ENCODE results near the gene PTPRM.

The PTPRM gene

GRCh38 chr18:8212896-8213780 lies 646.0 kb downstream of the PTPRM start:
- no peak for TF ChIP-seq CTCF (IDR thresholded peaks at IDR 0.05; ENCODE audit: borderline replicate concordance, extremely low read depth, low read length, poor library complexity, severe bottlenecking)
- no peak for TF ChIP-seq EZH2 (IDR thresholded peaks at IDR 0.05; ENCODE audit: borderline replicate concordance, low read depth, low read length, severe bottlenecking)
- ATAC-seq (ENCODE audit: insufficient read depth, low read depth) (no peak), DNase-seq (no peak)
- Histone ChIP-seq H3K4me3 (ENCODE audit: low read depth in 1 of 2, low read length in 2 of 2) (no peak overlapping the region), H3K9ac (ENCODE audit: low read depth, low read length) (no peak overlapping the region), H3K27ac (ENCODE audit: low read length) (no peak overlapping the region), H4K20me1 (ENCODE audit: insufficient read depth, low read length) (no peaks in the 10 kb centered on the region), H3K36me3 (ENCODE audit: insufficient read depth, low read length) (no peaks in the 10 kb centered on the region), H3K79me2 (ENCODE audit: insufficient read depth, low read length) (no peaks in the 10 kb centered on the region), H3K27me3 (ENCODE audit: insufficient read depth, low read length, poor library complexity) (no peaks in the 10 kb centered on the region), H2AFZ (ENCODE audit: low read depth, low read length) (no peak overlapping the region), H3K4me1 (ENCODE audit: insufficient read depth, low read length) (no peaks in the 10 kb centered on the region), H3K4me2 (ENCODE audit: insufficient read depth, low read length) (no peak overlapping the region), H3K9me3 (ENCODE audit: insufficient read depth, low read length, severe bottlenecking) (no peaks in the 10 kb centered on the region)

- Histone ChIP-seq H3K27me3 (ENCODE audit: insufficient read depth, low read length, poor library complexity) (no peaks in the 10 kb centered on the region), H3K27ac (ENCODE audit: low read length) (no peak overlapping the region), H3K79me2 (ENCODE audit: insufficient read depth, low read length) (no peaks in the 10 kb centered on the region), H3K4me2 (ENCODE audit: insufficient read depth, low read length) (no peak overlapping the region), H3K36me3 (ENCODE audit: insufficient read depth, low read length) (no peaks in the 10 kb centered on the region), H3K4me3 (ENCODE audit: low read depth in 1 of 2, low read length in 2 of 2) (no peak overlapping the region), H2AFZ (ENCODE audit: low read depth, low read length) (no peak overlapping the region), H3K4me1 (ENCODE audit: insufficient read depth, low read length) (no peaks in the 10 kb centered on the region), H3K9me3 (ENCODE audit: insufficient read depth, low read length, severe bottlenecking) (no peaks in the 10 kb centered on the region), H3K9ac (ENCODE audit: low read depth, low read length) (no peak overlapping the region), H4K20me1 (ENCODE audit: insufficient read depth, low read length) (no peaks in the 10 kb centered on the region)
- no peak for TF ChIP-seq CTCF (IDR thresholded peaks at IDR 0.05; ENCODE audit: borderline replicate concordance, extremely low read depth, low read length, poor library complexity, severe bottlenecking)
- no peak for TF ChIP-seq EZH2 (IDR thresholded peaks at IDR 0.05; ENCODE audit: borderline replicate concordance, low read depth, low read length, severe bottlenecking)
- ATAC-seq (ENCODE audit: insufficient read depth, low read depth) (no peak), DNase-seq (no peak)
Observed at GRCh38 chr18:8215741-8216140, 648.6 kb downstream of the PTPRM start.

DNA sequence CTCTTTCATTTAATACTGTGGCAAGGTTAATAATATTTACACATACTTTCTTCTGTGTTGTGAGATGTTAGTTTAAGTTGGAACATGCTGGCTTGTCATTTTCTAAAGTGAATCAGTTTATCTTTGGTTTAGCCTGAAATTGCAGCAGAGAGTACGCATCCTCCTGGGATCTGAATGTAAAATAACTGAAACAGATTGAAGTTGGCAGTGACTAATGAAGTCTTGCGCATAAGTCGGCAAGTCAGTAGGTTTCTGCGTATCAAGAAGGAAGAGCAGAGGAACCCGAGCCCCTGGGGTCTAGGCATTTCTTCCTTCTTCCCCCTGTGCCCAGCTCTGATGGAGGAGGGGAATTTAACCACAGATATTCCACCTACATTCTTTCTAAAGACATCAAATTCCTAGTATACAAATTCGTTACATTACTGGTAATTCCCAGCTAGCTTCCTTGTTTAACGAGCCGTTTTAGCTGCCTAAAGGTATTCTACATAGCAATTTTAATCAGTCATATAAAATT lies 650.0 kb downstream of the PTPRM start:
- Histone ChIP-seq H3K36me3 (ENCODE audit: insufficient read depth, low read length) (no peaks in the 10 kb centered on the region), H3K9me3 (ENCODE audit: insufficient read depth, low read length, severe bottlenecking) (no peaks in the 10 kb centered on the region), H3K9ac (ENCODE audit: low read depth, low read length) (no peak overlapping the region), H3K79me2 (ENCODE audit: insufficient read depth, low read length) (no peaks in the 10 kb centered on the region), H4K20me1 (ENCODE audit: insufficient read depth, low read length) (no peaks in the 10 kb centered on the region), H3K4me1 (ENCODE audit: insufficient read depth, low read length) (no peaks in the 10 kb centered on the region), H3K27me3 (ENCODE audit: insufficient read depth, low read length, poor library complexity) (no peaks in the 10 kb centered on the region), H3K27ac (ENCODE audit: low read length) (no peak overlapping the region), H2AFZ (ENCODE audit: low read depth, low read length) (no peak overlapping the region), H3K4me3 (ENCODE audit: low read depth in 1 of 2, low read length in 2 of 2) (no peak overlapping the region), H3K4me2 (ENCODE audit: insufficient read depth, low read length) (no peak overlapping the region)
- no peak for TF ChIP-seq CTCF (IDR thresholded peaks at IDR 0.05; ENCODE audit: borderline replicate concordance, extremely low read depth, low read length, poor library complexity, severe bottlenecking)
- TF ChIP-seq EZH2 (IDR thresholded peaks at IDR 0.05; ENCODE audit: borderline replicate concordance, low read depth, low read length, severe bottlenecking): no peak
- DNase-seq (no peak), ATAC-seq (ENCODE audit: insufficient read depth, low read depth) (no peak)

All from DND-41 (cell line).